ENCODE results near the gene CSNK1A1L. TPM values are rescaled to one million over a fixed set of nuclear protein-coding genes. Genes with fewer than 3 reads are reported as not detected.

The CSNK1A1L gene
- total and polyA plus RNA-seq, 2 of the 8 experiments (the other 6 are each of a cell fraction or from before 2014, with no cell fraction given) = not detected

DNA sequence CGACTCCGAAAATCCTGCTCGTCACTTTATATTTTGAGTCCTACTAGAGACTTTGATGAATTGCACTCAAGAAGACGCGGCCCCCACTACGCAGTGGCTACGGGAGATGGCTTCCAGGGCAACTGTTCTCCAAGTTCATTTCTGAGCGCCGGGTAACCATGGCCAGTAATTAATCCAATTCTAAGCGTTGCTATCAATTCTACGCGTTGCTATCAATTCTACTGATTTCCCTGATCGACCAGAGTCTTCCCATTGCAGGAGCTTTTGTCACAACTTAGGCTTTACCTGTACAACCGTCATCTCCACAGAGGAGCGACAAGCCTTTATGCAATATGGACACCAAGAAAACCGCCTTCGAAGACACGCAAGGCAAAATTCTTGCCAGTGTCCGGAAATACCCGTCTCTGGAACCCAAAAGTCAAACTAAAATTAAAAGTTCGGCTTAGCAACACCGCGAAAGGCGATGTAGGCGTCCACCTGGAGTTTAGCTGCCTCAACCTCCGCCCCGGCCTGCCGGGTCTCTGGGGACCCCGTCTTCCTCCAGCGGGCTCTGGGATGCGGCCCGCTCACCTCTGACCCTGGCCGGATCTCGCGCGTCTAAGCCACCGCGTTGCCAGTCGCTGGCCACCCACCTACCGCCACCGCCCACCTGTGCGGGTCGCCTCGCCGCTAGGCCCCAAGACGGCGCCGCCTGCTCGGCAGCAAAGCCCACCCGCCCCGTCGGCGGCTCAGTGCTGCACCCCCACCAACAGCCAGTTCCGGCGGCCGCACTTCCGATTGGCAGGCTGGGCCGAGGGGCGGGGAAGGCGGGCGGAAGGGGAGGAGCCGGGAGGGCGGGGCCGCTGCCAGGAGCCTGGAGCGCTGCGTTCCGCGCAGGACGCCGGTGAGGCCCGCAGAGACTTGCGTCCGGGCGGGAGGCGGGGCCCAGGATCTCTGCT lies 46.3 kb downstream of the CSNK1A1L start, which contains the start of gene SUPT20H (continued):
- peak; percentile 66 for TF ChIP-seq KDM4A (IDR thresholded peaks at IDR 0.05; ENCODE audit: low read depth, low read length, severe bottlenecking)
- TF ChIP-seq RAD21 (IDR thresholded peaks at IDR 0.05 in 1 of 2, conservative IDR thresholded peaks at IDR 0.05 in 1 of 2; ENCODE audit: low read depth in 2 of 2, low read length in 2 of 2) = no peak
- TF ChIP-seq PHF8 (conservative IDR thresholded peaks at IDR 0.05; ENCODE audit: low read depth, low read length) = peak; percentile 91
- peak; percentile 8; the same call in 1 of the 2 replicates for TF ChIP-seq SP1 (IDR thresholded peaks at IDR 0.05; ENCODE audit: low read depth, low read length)
- TF ChIP-seq CHD2 (IDR thresholded peaks at IDR 0.05; ENCODE audit: low read length) = peak; percentile 67
- TF ChIP-seq HDAC2 (IDR thresholded peaks at IDR 0.05; ENCODE audit: borderline replicate concordance in 1 of 2, low read depth in 2 of 2, low read length in 2 of 2) = 0 out of 4 replicates have a peak, but pooled peaks of 1 of the 2 experiments have one; percentile 81
- TF ChIP-seq, protein P1, sequence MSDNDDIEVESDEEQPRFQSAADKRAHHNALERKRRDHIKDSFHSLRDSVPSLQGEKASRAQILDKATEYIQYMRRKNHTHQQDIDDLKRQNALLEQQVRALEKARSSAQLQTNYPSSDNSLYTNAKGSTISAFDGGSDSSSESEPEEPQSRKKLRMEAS (IDR thresholded peaks at IDR 0.05) = peak; percentile 67
- TF ChIP-seq, protein P2, sequence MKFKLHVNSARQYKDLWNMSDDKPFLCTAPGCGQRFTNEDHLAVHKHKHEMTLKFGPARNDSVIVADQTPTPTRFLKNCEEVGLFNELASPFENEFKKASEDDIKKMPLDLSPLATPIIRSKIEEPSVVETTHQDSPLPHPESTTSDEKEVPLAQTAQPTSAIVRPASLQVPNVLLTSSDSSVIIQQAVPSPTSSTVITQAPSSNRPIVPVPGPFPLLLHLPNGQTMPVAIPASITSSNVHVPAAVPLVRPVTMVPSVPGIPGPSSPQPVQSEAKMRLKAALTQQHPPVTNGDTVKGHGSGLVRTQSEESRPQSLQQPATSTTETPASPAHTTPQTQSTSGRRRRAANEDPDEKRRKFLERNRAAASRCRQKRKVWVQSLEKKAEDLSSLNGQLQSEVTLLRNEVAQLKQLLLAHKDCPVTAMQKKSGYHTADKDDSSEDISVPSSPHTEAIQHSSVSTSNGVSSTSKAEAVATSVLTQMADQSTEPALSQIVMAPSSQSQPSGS (IDR thresholded peaks at IDR 0.05; ENCODE audit: low read length) = 0 out of 2 replicates have a peak, but pooled peaks have one; percentile 10
- peak; percentile 75; the same call in 1 of the 2 replicates for TF ChIP-seq POLR2AphosphoS5 (IDR thresholded peaks at IDR 0.05; ENCODE audit: low read depth, low read length)
- TF ChIP-seq SIN3A (conservative IDR thresholded peaks at IDR 0.05 in 1 of 2, IDR thresholded peaks at IDR 0.05 in 1 of 2; ENCODE audit: low read depth in 1 of 2, low read length in 2 of 2) = no peak
- peak; percentile 69; the same call in 1 of the 2 replicates for TF ChIP-seq TAF1 (IDR thresholded peaks at IDR 0.05; ENCODE audit: low read depth, low read length)
- no peak for TF ChIP-seq GTF2F1 (IDR thresholded peaks at IDR 0.05; ENCODE audit: borderline replicate concordance, low read depth, low read length)
- TF ChIP-seq YY1 (IDR thresholded peaks at IDR 0.05; ENCODE audit: low read depth, low read length) = peak; percentile 48; the same call in 1 of the 2 replicates
- TF ChIP-seq SIRT6 (IDR thresholded peaks at IDR 0.05; ENCODE audit: low read length) = no peak
- no peak for TF ChIP-seq EP300 (IDR thresholded peaks at IDR 0.05; ENCODE audit: borderline replicate concordance in 1 of 2, low read depth in 2 of 2, low read length in 2 of 2)
- TF ChIP-seq GABPA (IDR thresholded peaks at IDR 0.05; ENCODE audit: borderline replicate concordance, insufficient read depth, low read length) = peak; percentile 76; the same call in 1 of the 2 replicates
- 0 out of 2 replicates have a peak, but pooled peaks have one; percentile 9 for TF ChIP-seq TEAD4 (IDR thresholded peaks at IDR 0.05; ENCODE audit: low read depth, low read length)
- peak; percentile 74 for TF ChIP-seq ASH2L (IDR thresholded peaks at IDR 0.05; ENCODE audit: low read length)
- TF ChIP-seq, protein P3, sequence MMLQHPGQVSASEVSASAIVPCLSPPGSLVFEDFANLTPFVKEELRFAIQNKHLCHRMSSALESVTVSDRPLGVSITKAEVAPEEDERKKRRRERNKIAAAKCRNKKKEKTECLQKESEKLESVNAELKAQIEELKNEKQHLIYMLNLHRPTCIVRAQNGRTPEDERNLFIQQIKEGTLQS (IDR thresholded peaks at IDR 0.05; ENCODE audit: insufficient read depth, low read depth, low read length) = no peak

Data from H1 (cell line).